ENCODE measurements around the gene C1orf146. TPM values are rescaled to one million over a fixed set of nuclear protein-coding genes. Genes with fewer than 3 reads are reported as not detected.
"Not testable (repeated sequence)": the region's sequence is repeated elsewhere in the genome, so short reads cannot be mapped to it uniquely, and the experiment has no call there.

C1orf146 gene
- total and polyA plus RNA-seq, 2 donors: not detected

DNA sequence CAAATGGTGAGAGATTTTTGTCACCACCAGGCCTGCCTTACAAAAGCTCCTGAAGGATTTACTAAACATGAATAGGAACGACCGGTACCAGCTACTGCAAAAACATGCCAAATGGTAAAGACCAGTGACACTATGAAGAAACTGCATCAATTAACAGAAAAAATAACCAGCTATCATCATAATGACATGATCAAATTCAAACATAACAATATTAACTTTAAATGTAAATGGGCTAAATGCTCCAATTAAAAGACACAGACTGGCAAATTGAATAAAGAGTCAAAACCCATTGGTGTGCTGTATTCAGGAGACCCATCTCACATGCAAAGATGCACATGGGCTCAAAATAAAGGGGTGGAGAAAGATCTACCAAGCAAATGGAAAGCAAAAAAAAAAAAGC lies 63.7 kb downstream of the C1orf146 start:
- WGBS: 100% methylated on average over 2 of the region's 2 CpGs
- not testable (repeated sequence) for DNase-seq (ENCODE audit: low read depth in 6 of 9, low spot score in 9 of 9); H3K27ac ChIP-seq (ENCODE audit: low read depth in 1 of 2, low read length in 1 of 2); H3K4me1 ChIP-seq (ENCODE audit: control insufficient read depth in 2 of 2, insufficient read depth in 2 of 2, low read length in 2 of 2); H3K27me3 ChIP-seq (ENCODE audit: control insufficient read depth in 2 of 2, insufficient read depth in 1 of 2, low read length in 1 of 2); H3K9me3 ChIP-seq (ENCODE audit: control insufficient read depth in 2 of 2, insufficient read depth in 1 of 2, low read length in 1 of 2); H3K4me3 ChIP-seq (ENCODE audit: low read length in 2 of 2)
- peaks cover 25 to 26% of the 10 kb centered on the region in 2 donors for H3K36me3 ChIP-seq (ENCODE audit: control insufficient read depth in 2 of 2, insufficient read depth in 2 of 2, low read length in 1 of 2)

GRCh38 chr1:92291372-92291999 lies 73.8 kb downstream of the C1orf146 start:
- no peak overlapping the region for H3K27ac ChIP-seq (ENCODE audit: low read depth in 1 of 2, low read length in 1 of 2)
- H3K4me1 ChIP-seq (ENCODE audit: control insufficient read depth in 2 of 2, insufficient read depth in 2 of 2, low read length in 2 of 2): no peaks in the 10 kb centered on the region
- no peaks in the 10 kb centered on the region for H3K27me3 ChIP-seq (ENCODE audit: control insufficient read depth in 2 of 2, insufficient read depth in 1 of 2, low read length in 1 of 2)
- 60% methylated on average over 3 of the region's 3 CpGs for WGBS
- no peak overlapping the region for H3K4me3 ChIP-seq (ENCODE audit: low read length in 2 of 2)
- H3K9me3 ChIP-seq (ENCODE audit: control insufficient read depth in 2 of 2, insufficient read depth in 1 of 2, low read length in 1 of 2): no peaks in the 10 kb centered on the region
- peak in 6 of 9 donors; percentile 31 to 73 (median 44) for DNase-seq (ENCODE audit: low read depth in 6 of 9, low spot score in 9 of 9)
- peaks cover 3 to 38% of the 10 kb centered on the region in 2 donors for H3K36me3 ChIP-seq (ENCODE audit: control insufficient read depth in 2 of 2, insufficient read depth in 2 of 2, low read length in 1 of 2)

Other genes starting within 250 kb of the C1orf146 start
- 0.42 TPM for gene EPHX4, start 187.9 kb upstream of the C1orf146 start, total RNA-seq
- gene EPHX4, start 187.9 kb upstream of the C1orf146 start, polyA plus RNA-seq: 0.14 TPM
- 0.28 TPM for gene SETSIP, start 142.5 kb upstream of the C1orf146 start, total RNA-seq
- gene SETSIP, start 142.5 kb upstream of the C1orf146 start, polyA plus RNA-seq: 0.02 TPM
- 2.9 TPM for gene BTBD8, start 137.6 kb upstream of the C1orf146 start, total RNA-seq
- 3.3 TPM for gene BTBD8, start 137.6 kb upstream of the C1orf146 start, polyA plus RNA-seq
- gene GLMN, start 81.1 kb downstream of the C1orf146 start, total RNA-seq: 17.9 TPM
- 33.2 TPM for gene GLMN, start 81.1 kb downstream of the C1orf146 start, polyA plus RNA-seq
- gene RPAP2, start 81.1 kb downstream of the C1orf146 start, total RNA-seq: 38.2 TPM
- 12.2 TPM for gene RPAP2, start 81.1 kb downstream of the C1orf146 start, polyA plus RNA-seq